HCT116 (cell line): ENCODE results near the gene NEDD4.

Experiments
- CEBPB ChIP-seq: IDR thresholded peaks from 2 replicates; pipeline ENCODE4 v1.6.1; 2012; ENCODE audit warnings: low read depth
- CTCF ChIP-seq, 3 experiments: fragments of 200-600 bp in 1 of 3; sonication (generic) in 1 of 3; IDR thresholded peaks in 2 of 3; conservative IDR thresholded peaks in 1 of 3; 2 replicates each; pipeline ENCODE4 v1.5.1; 2012 to 2017; ENCODE audit warnings: low read depth in 2 of 3, low read length in 2 of 3, antibody characterized with exemption in 1 of 3, borderline replicate concordance in 1 of 3, control low read depth in 1 of 3, mild to moderate bottlenecking in 1 of 3, mixed read lengths in 1 of 3, mixed run types in 1 of 3, moderate library complexity in 1 of 3; ENCODE audit not compliant: insufficient read depth in 1 of 3
- EZH2 ChIP-seq: fragments of 200-600 bp; sonication (generic); IDR thresholded peaks from 2 replicates; pipeline ENCODE4 v1.6.1; 2017; ENCODE audit warnings: antibody characterized with exemption, mixed run types
- EZH2phosphoT487 ChIP-seq: fragments of 200-600 bp; IDR thresholded peaks from 2 replicates; pipeline ENCODE4 v1.6.1; 2018; ENCODE audit warnings: antibody characterized with exemption, borderline replicate concordance
- POLR2A ChIP-seq: IDR thresholded peaks from 2 replicates; pipeline ENCODE4 v1.7.0; 2011; ENCODE audit warnings: borderline replicate concordance; ENCODE audit not compliant: insufficient read depth, insufficient read length; ENCODE audit errors: extremely low read depth
- POLR2AphosphoS5 ChIP-seq: IDR thresholded peaks from 2 replicates; pipeline ENCODE4 v1.6.1; 2011; ENCODE audit warnings: mild to moderate bottlenecking, low read depth, low read length, moderate library complexity
- RAD21 ChIP-seq: IDR thresholded peaks from 2 replicates; pipeline ENCODE4 v1.6.1; 2012; ENCODE audit warnings: low read depth, mild to moderate bottlenecking
- SIN3A ChIP-seq: IDR thresholded peaks from 2 replicates; pipeline ENCODE4 v1.6.1; 2012; ENCODE audit warnings: low read depth
- SP1 ChIP-seq: IDR thresholded peaks from 2 replicates; pipeline ENCODE4 v1.6.1; 2012; ENCODE audit warnings: low read depth
- TF ChIP-seq, protein P1 (sequence below): IDR thresholded peaks from 2 replicates; pipeline ENCODE4 v1.6.1; 2011; ENCODE audit warnings: mild to moderate bottlenecking, low read length, moderate library complexity; ENCODE audit not compliant: insufficient replicate concordance; ENCODE audit errors: extremely low read depth

- TF ChIP-seq POLR2A (no peak), SP1 (no peak), EZH2 (no peak), CTCF (IDR thresholded peaks at IDR 0.05 in 2 of 3, conservative IDR thresholded peaks at IDR 0.05 in 1 of 3; ENCODE audit: borderline replicate concordance in 1 of 3, insufficient read depth in 1 of 3, low read depth in 2 of 3, low read length in 2 of 3) (no peak), EZH2phosphoT487 (no peak), RAD21 (no peak), CEBPB (no peak), POLR2AphosphoS5 (no peak), SIN3A (no peak)
- TF ChIP-seq, protein P1, sequence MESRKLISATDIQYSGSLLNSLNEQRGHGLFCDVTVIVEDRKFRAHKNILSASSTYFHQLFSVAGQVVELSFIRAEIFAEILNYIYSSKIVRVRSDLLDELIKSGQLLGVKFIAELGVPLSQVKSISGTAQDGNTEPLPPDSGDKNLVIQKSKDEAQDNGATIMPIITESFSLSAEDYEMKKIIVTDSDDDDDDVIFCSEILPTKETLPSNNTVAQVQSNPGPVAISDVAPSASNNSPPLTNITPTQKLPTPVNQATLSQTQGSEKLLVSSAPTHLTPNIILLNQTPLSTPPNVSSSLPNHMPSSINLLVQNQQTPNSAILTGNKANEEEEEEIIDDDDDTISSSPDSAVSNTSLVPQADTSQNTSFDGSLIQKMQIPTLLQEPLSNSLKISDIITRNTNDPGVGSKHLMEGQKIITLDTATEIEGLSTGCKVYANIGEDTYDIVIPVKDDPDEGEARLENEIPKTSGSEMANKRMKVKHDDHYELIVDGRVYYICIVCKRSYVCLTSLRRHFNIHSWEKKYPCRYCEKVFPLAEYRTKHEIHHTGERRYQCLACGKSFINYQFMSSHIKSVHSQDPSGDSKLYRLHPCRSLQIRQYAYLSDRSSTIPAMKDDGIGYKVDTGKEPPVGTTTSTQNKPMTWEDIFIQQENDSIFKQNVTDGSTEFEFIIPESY: no peak
Observed at GRCh38 chr15:55968923-55969322, 24.5 kb downstream of the NEDD4 start.
